Measurements from ENCODE around the gene ENTPD6. TPM values are rescaled to one million over a fixed set of nuclear protein-coding genes. Genes with fewer than 3 reads are reported as not detected.
A peak's percentile ranks its signal among the peaks of the same experiment; 100 is the strongest.

ENTPD6 gene
- total RNA-seq, 4 donors from 2014 or later = 33.8 to 103 (median 47.0) TPM

DNA sequence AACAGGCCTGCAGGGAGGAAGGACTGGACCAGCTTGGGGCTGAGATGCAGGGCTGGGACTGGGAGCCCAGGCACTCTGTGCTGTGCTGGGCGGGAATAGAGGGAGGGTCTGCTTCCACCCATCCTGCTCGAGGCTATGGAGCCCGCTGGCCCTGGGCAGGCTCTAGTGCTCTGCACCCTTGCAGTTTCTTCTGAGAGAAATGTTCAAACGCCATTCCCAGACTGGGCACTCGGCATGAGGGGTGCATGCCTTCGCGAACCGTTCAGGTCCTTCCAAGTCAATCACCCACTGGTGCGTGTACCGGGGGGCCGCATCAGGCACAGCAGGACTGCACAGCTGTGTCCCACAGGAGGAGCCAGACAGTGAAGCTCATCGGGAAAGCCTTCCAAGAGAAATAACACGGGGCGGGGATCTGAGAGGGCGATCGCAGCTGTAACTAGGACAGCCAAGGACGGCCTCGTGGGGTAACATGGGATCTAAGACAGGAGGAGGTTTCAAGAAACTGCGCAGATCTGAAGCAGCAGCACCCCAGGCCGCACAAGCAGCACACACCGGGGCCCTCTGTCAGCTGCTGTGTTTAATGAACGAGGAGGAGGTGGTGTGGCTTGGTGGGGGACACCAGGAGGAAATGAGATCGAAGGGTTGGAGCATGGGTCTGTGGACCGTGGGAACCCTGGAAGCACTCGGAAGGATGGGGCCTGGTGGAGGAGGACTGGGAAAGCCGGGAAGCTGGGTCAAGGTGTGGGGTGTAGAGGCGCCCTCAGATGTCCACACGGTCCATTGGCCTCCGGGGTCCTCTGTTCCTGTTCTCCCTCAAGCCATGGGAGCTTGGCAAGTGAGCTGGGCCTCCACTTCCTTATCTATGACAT lies 26.3 kb downstream of the ENTPD6 start:
- H3K27ac ChIP-seq = no peak overlapping the region
- H3K27me3 ChIP-seq = no peaks in the 10 kb centered on the region

DNA sequence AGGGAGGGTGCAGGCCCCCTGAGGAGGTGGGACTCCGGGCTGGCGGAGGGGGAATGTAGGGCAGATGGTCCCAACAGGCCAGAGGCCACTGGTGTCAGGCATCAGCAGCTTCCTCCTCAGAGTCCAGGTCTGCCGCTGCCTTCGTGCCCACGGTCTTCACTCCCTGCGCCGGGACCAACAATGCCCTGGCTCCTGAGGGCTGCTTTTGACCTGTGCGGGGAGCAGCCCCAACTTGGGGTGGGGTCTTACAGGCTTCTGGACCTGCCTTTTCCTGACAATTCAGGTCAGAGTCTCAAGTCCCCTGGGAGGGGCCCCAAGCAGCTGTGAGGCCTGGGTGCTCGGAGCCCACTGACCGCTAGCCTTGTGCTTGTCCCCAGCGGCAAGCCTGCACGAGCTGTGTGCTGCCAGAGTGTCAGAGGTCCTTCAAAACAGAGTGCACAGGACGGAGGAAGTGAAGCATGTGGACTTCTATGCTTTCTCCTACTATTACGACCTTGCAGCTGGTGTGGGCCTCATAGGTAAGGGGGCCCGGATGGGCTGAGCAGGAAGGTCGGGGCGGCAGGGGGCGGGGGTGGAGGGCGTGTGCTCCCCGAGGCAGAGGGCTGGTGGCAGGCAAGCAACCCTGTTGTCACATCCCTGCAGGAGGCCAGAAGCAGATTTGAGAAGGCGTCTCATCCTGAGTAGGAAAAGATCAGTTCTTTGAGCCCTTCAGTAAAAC lies 27.1 kb downstream of the ENTPD6 start:
- Histone ChIP-seq H3K9me3 (no peaks in the 10 kb centered on the region), H3K36me3 (peaks cover 30% of the 10 kb centered on the region), H3K4me1 (peaks cover 15% of the 10 kb centered on the region), H3K27ac (no peak overlapping the region), H3K4me3 (no peak overlapping the region), H3K27me3 (no peaks in the 10 kb centered on the region)
- TF ChIP-seq POLR2A (IDR thresholded peaks at IDR 0.05) (no peak), CTCF (IDR thresholded peaks at IDR 0.05) (no peak), POLR2AphosphoS5 (IDR thresholded peaks at IDR 0.05) (no peak), EP300 (IDR thresholded peaks at IDR 0.05) (no peak)
- DNase-seq (ENCODE audit: low spot score in 2 of 2) = no peak
- WGBS = 86% methylated on average over 16 of the region's 21 CpGs

More for the DNA sequence above, 26.3 kb downstream of the ENTPD6 start:
- peaks cover 8% of the 10 kb centered on the region for H3K4me1 ChIP-seq
- no peaks in the 10 kb centered on the region for H3K9me3 ChIP-seq
- H3K36me3 ChIP-seq = peaks cover 38% of the 10 kb centered on the region
- peak in 1 of 2 donors; percentile 82 for DNase-seq (ENCODE audit: low spot score in 2 of 2)
- TF ChIP-seq POLR2A (IDR thresholded peaks at IDR 0.05) (no peak), CTCF (IDR thresholded peaks at IDR 0.05) (no peak), POLR2AphosphoS5 (IDR thresholded peaks at IDR 0.05) (no peak), EP300 (IDR thresholded peaks at IDR 0.05) (no peak)
- 76% methylated on average over 27 of the region's 29 CpGs for WGBS
- no peak overlapping the region for H3K4me3 ChIP-seq

- Histone ChIP-seq H3K4me3 (no peak overlapping the region), H3K27ac (no peak overlapping the region), H3K9me3 (no peaks in the 10 kb centered on the region), H3K4me1 (peaks cover 18% of the 10 kb centered on the region), H3K36me3 (peaks cover 24% of the 10 kb centered on the region), H3K27me3 (no peaks in the 10 kb centered on the region)
- TF ChIP-seq POLR2AphosphoS5 (IDR thresholded peaks at IDR 0.05) (no peak), CTCF (IDR thresholded peaks at IDR 0.05) (no peak), POLR2A (IDR thresholded peaks at IDR 0.05) (no peak), EP300 (IDR thresholded peaks at IDR 0.05) (no peak)
- WGBS = 85% methylated on average over 6 of the region's 8 CpGs
- DNase-seq (ENCODE audit: low spot score in 2 of 2) = peak in 1 of 2 donors; percentile 65
These were observed 27.7 kb downstream of the ENTPD6 start for GRCh38 chr20:25223179-25223661.

- no peak overlapping the region for H3K27ac ChIP-seq
- peaks cover 18% of the 10 kb centered on the region for H3K4me1 ChIP-seq
- TF ChIP-seq EP300 (IDR thresholded peaks at IDR 0.05) = no peak
- no peak for TF ChIP-seq POLR2A (IDR thresholded peaks at IDR 0.05)
- TF ChIP-seq POLR2AphosphoS5 (IDR thresholded peaks at IDR 0.05) = no peak
- no peak for TF ChIP-seq CTCF (IDR thresholded peaks at IDR 0.05)
- no peaks in the 10 kb centered on the region for H3K27me3 ChIP-seq
- peaks cover 16% of the 10 kb centered on the region for H3K36me3 ChIP-seq
- H3K4me3 ChIP-seq = no peak overlapping the region
- 94% methylated on average over 14 of the region's 24 CpGs for WGBS
- no peaks in the 10 kb centered on the region for H3K9me3 ChIP-seq
- DNase-seq (ENCODE audit: low spot score in 2 of 2) = peak in 1 of 2 donors; percentile 75
These were observed 28.5 kb downstream of the ENTPD6 start for GRCh38 chr20:25223765-25224720.
